Suppressor macrophage treated with lipopolysaccharide for 4 hours (primary cell): ENCODE results near the gene THOP1.
"Not testable (repeated sequence)": the region's sequence is repeated elsewhere in the genome, so short reads cannot be mapped to it uniquely, and the experiment has no call there.

Source experiments
- DNase-seq: peaks from one replicate; pipeline ENCODE4 v3.0.0-alpha.2; 2020

The THOP1 gene

GRCh38 chr19:2782936-2783780, 2.1 kb upstream of the THOP1 start, which contains the start of gene SGTA:
SGTA (minus strand) TSS chr19:2783273; CDS start chr19:2769068, 14,205 bp downstream.
- peak; percentile 99 for DNase-seq

- no peak for DNase-seq
Measured at GRCh38 chr19:2783781-2784145, 1.5 kb upstream of the THOP1 start.

DNA sequence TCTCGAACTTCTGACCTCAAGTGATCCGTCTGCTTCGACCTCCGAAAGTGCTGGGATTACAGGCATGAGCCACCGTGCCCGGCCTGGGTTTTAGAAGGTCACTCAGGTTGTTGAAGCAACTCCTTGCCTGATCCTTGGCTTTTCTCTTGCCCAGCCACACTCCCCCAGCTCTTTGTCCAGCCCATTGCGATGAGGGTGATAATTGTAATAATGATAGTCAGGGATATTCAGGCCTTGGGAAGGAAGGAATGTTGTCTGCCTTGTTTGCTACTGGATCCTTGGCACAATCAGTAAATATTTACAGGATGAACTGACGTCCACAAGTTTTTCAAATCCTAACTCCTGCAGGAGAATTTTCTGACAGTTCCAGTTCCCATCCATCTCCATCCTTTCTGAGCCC, 1.8 kb downstream of the THOP1 start:
- no peak for DNase-seq

DNA sequence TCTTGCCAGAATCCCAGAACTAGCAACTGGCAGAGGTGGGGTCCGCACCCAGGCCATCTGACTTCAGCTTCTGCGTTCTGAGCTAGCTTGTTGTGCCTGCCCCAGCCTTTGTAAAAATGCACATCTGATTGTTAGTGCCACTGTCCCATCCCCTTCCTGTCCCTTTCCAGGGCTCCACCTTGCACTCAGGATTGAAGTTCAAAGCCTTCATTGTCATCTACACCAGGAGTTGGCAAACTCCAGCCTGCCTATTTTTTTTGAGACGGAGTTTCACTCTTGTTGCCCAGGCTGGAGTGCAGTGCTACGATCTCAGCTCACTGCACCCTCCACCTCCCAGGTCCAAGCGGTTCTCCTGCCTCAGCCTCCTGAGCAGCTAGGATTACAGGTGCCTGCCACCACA, 2.9 kb downstream of the THOP1 start:
- no peak for DNase-seq

GRCh38 chr19:2790194-2790556, 4.9 kb downstream of the THOP1 start:
- DNase-seq = no peak

- DNase-seq = no peak
Measured at GRCh38 chr19:2790557-2791271, 5.4 kb downstream of the THOP1 start.

DNA sequence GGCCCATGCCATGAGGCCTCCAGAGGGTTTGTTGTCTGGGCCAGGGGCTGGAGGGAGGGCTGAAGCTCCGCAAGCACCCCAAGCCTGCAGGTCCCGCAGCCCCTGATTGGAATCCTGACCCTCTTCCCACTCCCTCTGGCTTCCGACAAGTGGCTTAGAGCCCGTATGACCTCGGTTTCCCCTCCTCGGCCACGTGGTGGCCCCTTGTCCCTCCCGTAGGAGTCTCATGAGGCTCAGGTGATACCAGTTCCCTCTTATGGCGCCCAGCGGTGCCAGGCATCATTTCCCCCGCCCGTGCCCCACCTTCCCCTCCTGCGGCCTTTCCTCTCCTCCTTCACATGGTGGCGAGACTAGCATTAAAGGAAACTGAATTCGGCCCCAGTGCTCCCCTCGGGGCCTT, 6.1 kb downstream of the THOP1 start:
- no peak for DNase-seq

DNA sequence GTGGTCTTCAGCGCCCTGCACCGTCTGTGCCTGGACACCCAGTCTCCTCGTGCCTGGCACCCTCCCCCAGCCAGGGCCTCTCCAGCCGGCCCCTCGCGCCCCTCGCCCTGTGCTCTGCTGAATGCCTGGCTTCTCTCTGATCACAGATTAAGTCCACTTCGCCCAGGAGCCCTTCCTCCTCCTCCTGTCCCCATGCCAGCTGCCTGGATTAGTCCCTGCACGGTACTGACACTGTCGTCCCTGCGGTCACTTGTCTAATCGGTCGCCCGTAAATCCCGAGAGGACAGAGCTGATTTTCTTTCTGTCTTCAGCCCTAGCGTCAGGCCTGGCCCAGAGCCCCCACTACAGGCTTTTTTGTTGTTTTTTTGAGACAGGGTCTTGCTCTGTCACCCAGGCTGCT, 6.6 kb downstream of the THOP1 start:
- DNase-seq = no peak

DNA sequence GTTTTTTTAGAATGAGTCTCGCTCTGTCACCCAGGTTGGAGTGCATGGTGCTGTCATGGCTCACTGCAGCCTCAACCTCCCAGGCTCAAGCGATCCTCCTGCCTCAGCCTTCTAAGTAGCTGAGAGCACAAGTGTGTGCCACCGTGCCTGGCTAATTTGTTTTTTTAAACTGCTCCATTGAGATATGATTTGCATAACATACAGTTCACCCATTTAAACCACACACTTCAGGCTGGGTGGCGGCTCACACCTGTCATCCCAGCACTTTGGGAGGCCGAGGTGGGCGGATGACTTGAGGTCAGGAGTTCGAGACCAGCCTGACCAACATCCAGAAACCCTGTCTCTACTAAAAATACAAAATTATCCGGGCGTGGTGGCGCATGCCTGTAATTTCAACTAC, 7.4 kb downstream of the THOP1 start:
- not testable (repeated sequence) for DNase-seq

- DNase-seq = no peak
Measured at GRCh38 chr19:2793126-2793525, 7.8 kb downstream of the THOP1 start.

- DNase-seq = no peak
Measured at GRCh38 chr19:2793577-2793976, 8.3 kb downstream of the THOP1 start.

- no peak for DNase-seq
Measured at GRCh38 chr19:2795827-2796658, 10.7 kb downstream of the THOP1 start.

DNA sequence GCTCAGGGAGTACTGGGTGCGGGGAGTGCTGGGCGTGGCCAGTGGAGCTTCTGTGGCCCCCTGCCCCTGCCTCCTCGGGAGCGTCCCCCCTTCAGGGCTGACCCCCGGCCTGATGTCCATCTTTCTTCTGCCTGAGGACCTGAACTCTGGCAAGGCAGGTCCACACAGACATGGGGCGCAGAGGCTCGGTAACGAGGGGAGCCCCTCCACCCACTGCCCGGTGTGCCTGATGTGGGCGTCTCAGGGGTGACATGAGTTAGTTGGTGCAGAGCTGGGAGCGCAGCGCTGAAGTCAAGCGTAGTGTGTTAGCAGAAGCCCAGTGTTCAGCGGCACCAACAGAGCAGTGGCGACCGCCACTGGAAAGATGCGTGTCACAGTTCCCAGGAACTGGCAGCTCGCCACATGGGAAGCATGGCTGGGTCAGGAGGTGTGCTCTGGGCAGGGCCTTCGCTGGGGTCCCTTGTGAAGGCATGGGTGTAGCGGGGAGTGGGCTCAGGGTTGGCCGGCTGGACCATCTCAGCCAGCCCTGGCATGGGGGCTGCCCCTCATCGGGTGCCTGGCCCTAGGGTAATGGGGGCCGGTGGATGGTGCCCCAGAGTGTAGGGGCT, 11.5 kb downstream of the THOP1 start:
- DNase-seq = no peak

DNA sequence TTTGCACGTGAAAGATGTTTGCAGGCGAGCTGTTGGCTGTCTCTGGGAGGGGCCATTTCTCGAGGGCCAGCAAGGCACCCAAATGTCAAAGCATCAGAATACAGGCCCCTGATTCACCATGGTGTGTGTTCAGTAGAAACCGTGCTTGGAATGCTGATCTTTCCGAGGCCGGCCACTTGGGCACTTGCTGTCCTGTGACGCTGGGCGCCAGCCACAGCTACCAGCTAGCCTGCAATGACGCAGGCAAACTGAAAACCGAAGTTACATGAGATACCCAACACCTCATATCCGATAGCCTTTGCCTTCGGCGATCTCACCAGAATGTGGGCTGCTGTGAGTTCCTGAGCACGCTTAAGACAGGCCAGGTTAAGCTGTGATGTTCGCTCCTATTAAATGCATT, 12.0 kb downstream of the THOP1 start:
- no peak for DNase-seq

- no peak for DNase-seq
Measured at GRCh38 chr19:2798158-2798685, 12.9 kb downstream of the THOP1 start.

DNA sequence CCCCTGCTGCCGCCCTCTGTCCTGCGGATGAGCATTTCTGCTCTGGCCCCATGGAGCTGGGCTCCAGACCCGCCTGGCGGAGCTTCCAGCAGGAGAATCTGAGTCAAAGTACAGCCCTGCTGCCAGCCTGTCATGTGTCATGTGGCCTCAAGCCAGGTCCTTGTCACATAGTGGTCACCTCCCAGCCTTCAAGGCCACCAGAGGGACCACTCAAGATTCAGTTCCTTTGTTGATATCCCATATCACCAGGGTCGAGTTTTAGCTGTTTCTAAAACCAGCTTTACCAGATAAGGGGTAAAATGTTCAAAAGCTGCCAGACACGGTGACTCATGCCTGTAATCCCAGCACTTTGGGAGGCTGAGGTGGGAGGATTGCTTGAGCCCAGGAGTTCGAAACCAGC, 13.4 kb downstream of the THOP1 start:
- no peak for DNase-seq

- no peak for DNase-seq
Measured at GRCh38 chr19:2799273-2800020, 14.1 kb downstream of the THOP1 start.

DNA sequence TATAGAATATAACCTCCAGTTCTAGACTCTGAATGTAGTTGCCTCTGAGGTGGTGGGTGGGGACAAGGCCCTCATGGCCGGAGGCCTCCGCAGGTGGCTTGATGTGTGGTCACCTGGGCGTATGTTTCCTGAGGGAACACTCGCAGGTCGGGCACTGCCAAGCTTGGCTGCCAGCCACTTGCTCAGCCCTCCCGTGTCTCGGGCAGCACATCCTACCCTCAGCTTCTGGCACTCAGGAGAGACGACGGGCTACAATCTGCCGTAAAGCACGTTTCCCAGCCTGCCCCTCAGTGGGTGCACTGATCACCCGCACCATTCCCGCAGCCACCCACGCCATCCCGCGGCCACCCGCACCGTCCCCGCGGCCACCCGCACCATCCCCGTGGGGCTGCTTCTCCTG, 15.2 kb downstream of the THOP1 start:
- no peak for DNase-seq

DNA sequence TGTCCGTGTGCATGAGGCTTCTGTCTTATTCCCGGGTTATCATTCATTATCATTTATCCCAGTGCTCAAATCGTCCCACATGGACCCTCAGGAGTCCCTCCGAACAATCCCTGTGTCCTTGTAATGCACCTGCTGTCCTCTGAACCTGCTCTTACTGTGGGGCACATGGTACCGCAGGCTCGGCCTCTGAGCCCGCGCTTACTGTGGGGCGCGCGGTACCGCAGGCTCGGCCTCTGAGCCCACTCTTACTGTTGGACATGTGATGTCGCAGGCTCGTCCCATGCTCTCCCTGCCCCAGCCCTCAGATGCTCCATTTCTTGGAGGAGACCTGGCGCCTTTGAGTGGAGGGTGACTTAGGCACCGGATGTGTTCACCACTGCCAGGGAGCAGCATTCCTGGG, 17.5 kb downstream of the THOP1 start:
- no peak for DNase-seq

- no peak for DNase-seq
Measured at GRCh38 chr19:2803486-2804155, 18.3 kb downstream of the THOP1 start.
